ENCODE measurements around the gene XPNPEP2. TPM values are rescaled to one million over a fixed set of nuclear protein-coding genes. Genes with fewer than 3 reads are reported as not detected.

The XPNPEP2 gene
- total RNA-seq, 1 experiment from 2014 or later = not detected

- Histone ChIP-seq H3K36me3 (ENCODE audit: control insufficient read depth, insufficient read depth, low read length) (no peaks in the 10 kb centered on the region), H3K27ac (ENCODE audit: low read length) (no peak overlapping the region), H3K27me3 (ENCODE audit: control insufficient read depth, insufficient read depth, low read length) (no peaks in the 10 kb centered on the region), H3K4me3 (ENCODE audit: low read depth in 2 of 2, low read length in 2 of 2) (no peak overlapping the region), H3K9me3 (ENCODE audit: control insufficient read depth, insufficient read depth, low read depth, low read length) (no peaks in the 10 kb centered on the region), H3K4me1 (ENCODE audit: control insufficient read depth, insufficient read depth, low read length) (no peaks in the 10 kb centered on the region)
- BruUV-seq (replicated peaks) = no TSS peak
- ChIA-PET CTCF (no interaction called here), POLR2A (no interaction called here)
- intact Hi-C loops (cut with micrococcal nuclease; ENCODE audit: unreplicated experiment) = no loop called here
- TF ChIP-seq SIN3A (IDR thresholded peaks at IDR 0.05; ENCODE audit: borderline replicate concordance, insufficient read depth, low read depth, low read length) (no peak), CTCF (IDR thresholded peaks at IDR 0.05) (no peak), POLR2AphosphoS5 (IDR thresholded peaks at IDR 0.05; ENCODE audit: low read depth, low read length) (no peak), TCF7L2 (IDR thresholded peaks at IDR 0.05; ENCODE audit: low read depth, low read length) (no peak)
- TF ChIP-seq, protein P1, sequence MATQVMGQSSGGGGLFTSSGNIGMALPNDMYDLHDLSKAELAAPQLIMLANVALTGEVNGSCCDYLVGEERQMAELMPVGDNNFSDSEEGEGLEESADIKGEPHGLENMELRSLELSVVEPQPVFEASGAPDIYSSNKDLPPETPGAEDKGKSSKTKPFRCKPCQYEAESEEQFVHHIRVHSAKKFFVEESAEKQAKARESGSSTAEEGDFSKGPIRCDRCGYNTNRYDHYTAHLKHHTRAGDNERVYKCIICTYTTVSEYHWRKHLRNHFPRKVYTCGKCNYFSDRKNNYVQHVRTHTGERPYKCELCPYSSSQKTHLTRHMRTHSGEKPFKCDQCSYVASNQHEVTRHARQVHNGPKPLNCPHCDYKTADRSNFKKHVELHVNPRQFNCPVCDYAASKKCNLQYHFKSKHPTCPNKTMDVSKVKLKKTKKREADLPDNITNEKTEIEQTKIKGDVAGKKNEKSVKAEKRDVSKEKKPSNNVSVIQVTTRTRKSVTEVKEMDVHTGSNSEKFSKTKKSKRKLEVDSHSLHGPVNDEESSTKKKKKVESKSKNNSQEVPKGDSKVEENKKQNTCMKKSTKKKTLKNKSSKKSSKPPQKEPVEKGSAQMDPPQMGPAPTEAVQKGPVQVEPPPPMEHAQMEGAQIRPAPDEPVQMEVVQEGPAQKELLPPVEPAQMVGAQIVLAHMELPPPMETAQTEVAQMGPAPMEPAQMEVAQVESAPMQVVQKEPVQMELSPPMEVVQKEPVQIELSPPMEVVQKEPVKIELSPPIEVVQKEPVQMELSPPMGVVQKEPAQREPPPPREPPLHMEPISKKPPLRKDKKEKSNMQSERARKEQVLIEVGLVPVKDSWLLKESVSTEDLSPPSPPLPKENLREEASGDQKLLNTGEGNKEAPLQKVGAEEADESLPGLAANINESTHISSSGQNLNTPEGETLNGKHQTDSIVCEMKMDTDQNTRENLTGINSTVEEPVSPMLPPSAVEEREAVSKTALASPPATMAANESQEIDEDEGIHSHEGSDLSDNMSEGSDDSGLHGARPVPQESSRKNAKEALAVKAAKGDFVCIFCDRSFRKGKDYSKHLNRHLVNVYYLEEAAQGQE (IDR thresholded peaks at IDR 0.05; ENCODE audit: insufficient read depth in 1 of 2, low read depth in 2 of 2, low read length in 1 of 2) = no peak
- in situ Hi-C loops (cut with HindIII; ENCODE audit: low pct_unique_long_range_greater_than_20kb, low sequenced_read_pairs) = no loop called here
- DNase-seq (ENCODE audit: low read depth, low spot score) = no peak
- no peak for ATAC-seq
Observed at GRCh38 chrX:129798888-129799287, 60.1 kb downstream of the XPNPEP2 start.

- in situ Hi-C loops (cut with HindIII; ENCODE audit: low pct_unique_long_range_greater_than_20kb, low sequenced_read_pairs) = no loop called here
- Histone ChIP-seq H3K27me3 (ENCODE audit: control insufficient read depth, insufficient read depth, low read length) (no peaks in the 10 kb centered on the region), H3K4me3 (ENCODE audit: low read depth in 2 of 2, low read length in 2 of 2) (no peak overlapping the region), H3K36me3 (ENCODE audit: control insufficient read depth, insufficient read depth, low read length) (no peaks in the 10 kb centered on the region), H3K4me1 (ENCODE audit: control insufficient read depth, insufficient read depth, low read length) (no peaks in the 10 kb centered on the region), H3K9me3 (ENCODE audit: control insufficient read depth, insufficient read depth, low read depth, low read length) (no peaks in the 10 kb centered on the region), H3K27ac (ENCODE audit: low read length) (no peak overlapping the region)
- intact Hi-C loops (cut with micrococcal nuclease; ENCODE audit: unreplicated experiment) = no loop called here
- POLR2A ChIA-PET = no interaction called here
- no TSS peak for BruUV-seq (replicated peaks)
- TF ChIP-seq POLR2AphosphoS5 (IDR thresholded peaks at IDR 0.05; ENCODE audit: low read depth, low read length) (no peak), TCF7L2 (IDR thresholded peaks at IDR 0.05; ENCODE audit: low read depth, low read length) (no peak), SIN3A (IDR thresholded peaks at IDR 0.05; ENCODE audit: borderline replicate concordance, insufficient read depth, low read depth, low read length) (no peak), CTCF (IDR thresholded peaks at IDR 0.05) (no peak)
- TF ChIP-seq, protein P1 (IDR thresholded peaks at IDR 0.05; ENCODE audit: insufficient read depth in 1 of 2, low read depth in 2 of 2, low read length in 1 of 2) = no peak
- no peak for ATAC-seq
- CTCF ChIA-PET = no interaction called here
- no peak for DNase-seq (ENCODE audit: low read depth, low spot score)
Observed at GRCh38 chrX:129800186-129800585, 61.4 kb downstream of the XPNPEP2 start.
